OCI-LY7 (cell line): ENCODE data around the gene CCDC60.

Experiments
- EZH2phosphoT487 ChIP-seq: fragments of 200-600 bp; sonication (generic); IDR thresholded peaks from 2 replicates; pipeline ENCODE4 v1.6.1; 2018; ENCODE audit warnings: low read depth, borderline replicate concordance, mild to moderate bottlenecking, mixed run types, antibody characterized with exemption, low read length, moderate library complexity, mixed read lengths
- TF ChIP-seq, protein P1 (sequence below): fragments of 200-600 bp; sonication (generic); conservative IDR thresholded peaks from 2 replicates; pipeline ENCODE4 v1.5.1; 2014; ENCODE audit warnings: mild to moderate bottlenecking, antibody characterized with exemption, low read length, moderate library complexity, mixed read lengths

DNA sequence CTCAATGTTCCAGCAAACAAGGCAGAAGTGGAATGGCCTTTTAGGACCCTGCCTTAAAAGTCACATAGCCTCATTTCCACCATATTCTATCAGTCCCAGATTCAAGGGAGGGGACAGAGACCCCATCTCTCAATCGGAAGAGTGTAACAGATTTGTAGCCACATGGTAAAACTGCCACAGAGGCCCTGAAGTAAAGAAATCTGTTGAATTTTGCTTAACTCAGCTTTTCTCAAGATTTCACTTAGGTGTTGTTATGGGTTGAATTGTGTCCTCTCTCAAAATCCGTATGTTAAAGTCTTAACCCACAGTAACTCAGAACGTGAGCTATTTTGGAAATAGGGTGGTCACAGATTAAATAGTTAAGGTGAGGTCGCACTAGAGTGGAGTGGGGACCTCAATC, 22.7 kb upstream of the CCDC60 start:
- TF ChIP-seq EZH2phosphoT487 = no peak
- TF ChIP-seq, protein P1, sequence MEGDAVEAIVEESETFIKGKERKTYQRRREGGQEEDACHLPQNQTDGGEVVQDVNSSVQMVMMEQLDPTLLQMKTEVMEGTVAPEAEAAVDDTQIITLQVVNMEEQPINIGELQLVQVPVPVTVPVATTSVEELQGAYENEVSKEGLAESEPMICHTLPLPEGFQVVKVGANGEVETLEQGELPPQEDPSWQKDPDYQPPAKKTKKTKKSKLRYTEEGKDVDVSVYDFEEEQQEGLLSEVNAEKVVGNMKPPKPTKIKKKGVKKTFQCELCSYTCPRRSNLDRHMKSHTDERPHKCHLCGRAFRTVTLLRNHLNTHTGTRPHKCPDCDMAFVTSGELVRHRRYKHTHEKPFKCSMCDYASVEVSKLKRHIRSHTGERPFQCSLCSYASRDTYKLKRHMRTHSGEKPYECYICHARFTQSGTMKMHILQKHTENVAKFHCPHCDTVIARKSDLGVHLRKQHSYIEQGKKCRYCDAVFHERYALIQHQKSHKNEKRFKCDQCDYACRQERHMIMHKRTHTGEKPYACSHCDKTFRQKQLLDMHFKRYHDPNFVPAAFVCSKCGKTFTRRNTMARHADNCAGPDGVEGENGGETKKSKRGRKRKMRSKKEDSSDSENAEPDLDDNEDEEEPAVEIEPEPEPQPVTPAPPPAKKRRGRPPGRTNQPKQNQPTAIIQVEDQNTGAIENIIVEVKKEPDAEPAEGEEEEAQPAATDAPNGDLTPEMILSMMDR = no peak
